ENCODE measurements around the gene TRIAP1.
"Not testable (repeated sequence)": the region's sequence is repeated elsewhere in the genome, so short reads cannot be mapped to it uniquely, and the experiment has no call there.

Gene TRIAP1

DNA sequence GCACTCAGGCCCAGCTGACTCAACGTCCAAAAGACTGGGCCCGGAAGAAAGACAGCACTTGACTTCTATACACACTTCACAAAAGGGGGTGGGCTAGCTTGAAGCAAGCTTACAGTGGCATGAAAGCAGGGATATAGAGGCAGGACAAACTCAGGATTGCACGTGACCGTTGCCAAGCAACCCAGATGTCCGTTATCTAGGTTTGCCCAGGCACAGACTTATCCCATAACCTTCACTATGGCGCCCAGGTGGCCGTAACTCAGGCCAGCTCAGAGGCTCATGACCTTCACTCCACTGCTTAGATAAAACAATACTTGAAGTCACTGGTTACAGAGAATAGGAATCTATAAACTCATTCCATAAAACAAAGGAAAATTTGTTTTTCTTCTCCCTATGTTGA is 41.4 kb upstream of the TRIAP1 start:
- H3K4me3 ChIP-seq (ENCODE audit: control insufficient read depth in 1 of 7, extremely low read depth in 1 of 7, insufficient read depth in 4 of 7, low read depth in 2 of 7, low read length in 6 of 7); H3K27ac ChIP-seq (ENCODE audit: insufficient read depth in 1 of 2, low read depth in 1 of 2, low read length in 2 of 2, poor library complexity in 1 of 2, severe bottlenecking in 2 of 2); H3K4me1 ChIP-seq (ENCODE audit: control extremely low read depth in 1 of 4, control insufficient read depth in 4 of 4, insufficient read depth in 4 of 4, low read length in 3 of 4); H3K27me3 ChIP-seq (replicated peaks in 2 of 5; ENCODE audit: control insufficient read depth in 4 of 5, insufficient read depth in 5 of 5, low read length in 4 of 5); H3K9me3 ChIP-seq (ENCODE audit: control extremely low read depth in 1 of 5, control insufficient read depth in 4 of 5, insufficient read depth in 2 of 5, low read depth in 1 of 5, low read length in 4 of 5); DNase-seq; POLR2A ChIA-PET: not testable (repeated sequence)
- WGBS (ENCODE audit: insufficient coverage): 100% methylated on average over 5 of the region's 7 CpGs
- H3K36me3 ChIP-seq (ENCODE audit: control insufficient read depth in 4 of 4, insufficient read depth in 4 of 4, low read length in 3 of 4): peaks cover 0 to 14% (median 3%) of the 10 kb centered on the region in 4 experiments
- CTCF ChIA-PET: interaction anchor here (1.8 kb wide), 1 partner anchor 17 kb away, joined by 6 read pairs; the partner anchor contains the start of gene SRSF9

DNA sequence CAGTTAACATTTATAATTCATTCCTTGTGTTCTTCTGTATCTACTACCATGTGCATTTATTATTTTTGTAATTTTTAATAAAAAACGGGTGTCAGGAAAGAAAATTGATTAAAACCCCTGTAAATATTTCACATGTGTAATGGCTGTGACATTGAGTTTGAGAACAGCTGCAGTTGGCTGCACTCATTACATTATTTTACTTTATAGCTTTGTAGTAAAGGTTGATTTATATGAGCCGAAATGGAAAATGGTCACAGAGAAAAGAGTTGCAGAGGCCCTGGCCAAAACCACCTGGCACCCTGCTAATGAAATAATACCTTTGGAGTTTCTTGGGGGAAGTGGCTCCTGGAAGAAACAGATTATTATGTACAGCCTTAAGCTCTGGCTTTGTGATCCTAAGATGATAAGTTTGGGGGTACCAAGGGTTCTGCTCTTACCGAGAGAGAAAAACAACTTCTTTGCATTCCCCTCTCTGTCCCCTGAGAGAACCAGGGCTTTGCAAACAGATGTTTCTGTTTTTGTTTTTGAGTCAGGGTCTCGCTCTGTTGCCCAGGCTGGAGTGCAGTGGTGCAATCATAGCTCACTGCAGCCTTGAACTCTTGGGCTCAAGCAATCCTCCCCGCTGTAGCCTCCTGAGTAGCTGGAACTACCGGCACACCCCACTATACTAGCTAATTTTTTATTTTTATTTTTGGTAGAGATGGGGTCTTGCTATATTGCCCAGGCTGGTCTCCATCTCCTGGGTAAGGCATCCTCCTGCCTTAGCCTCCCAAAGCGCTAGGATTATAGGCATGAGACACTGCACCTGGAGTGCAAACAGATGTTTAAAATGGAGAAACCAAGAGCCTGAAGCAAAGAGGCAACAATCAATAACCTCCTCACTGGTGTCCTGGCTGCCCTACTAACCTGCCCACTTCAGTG is 40.0 kb upstream of the TRIAP1 start:
- peaks cover 0 to 10% (median 3%) of the 10 kb centered on the region in 4 experiments for H3K36me3 ChIP-seq (ENCODE audit: control insufficient read depth in 4 of 4, insufficient read depth in 4 of 4, low read length in 3 of 4)
- no peaks in the 10 kb centered on the region for H3K9me3 ChIP-seq (ENCODE audit: control extremely low read depth in 1 of 5, control insufficient read depth in 4 of 5, insufficient read depth in 2 of 5, low read depth in 1 of 5, low read length in 4 of 5)
- no peaks in the 10 kb centered on the region for H3K27me3 ChIP-seq (replicated peaks in 2 of 5; ENCODE audit: control insufficient read depth in 4 of 5, insufficient read depth in 5 of 5, low read length in 4 of 5)
- ChIA-PET CTCF (interaction anchor here (0.8 to 1.5 kb wide), 3 partner anchors 9 to 46 kb away, joined by 3 to 4 read pairs (median 4); no protein-coding TSS in a partner anchor), POLR2A (no interaction called here)
- 100% methylated on average over 3 of the region's 7 CpGs for WGBS (ENCODE audit: insufficient coverage)
- no peak overlapping the region for H3K27ac ChIP-seq (ENCODE audit: insufficient read depth in 1 of 2, low read depth in 1 of 2, low read length in 2 of 2, poor library complexity in 1 of 2, severe bottlenecking in 2 of 2)
- no peak overlapping the region for H3K4me3 ChIP-seq (ENCODE audit: control insufficient read depth in 1 of 7, extremely low read depth in 1 of 7, insufficient read depth in 4 of 7, low read depth in 2 of 7, low read length in 6 of 7)
- no peak for DNase-seq
- peaks cover 0 to 4% (median 1%) of the 10 kb centered on the region in 4 experiments for H3K4me1 ChIP-seq (ENCODE audit: control extremely low read depth in 1 of 4, control insufficient read depth in 4 of 4, insufficient read depth in 4 of 4, low read length in 3 of 4)

DNA sequence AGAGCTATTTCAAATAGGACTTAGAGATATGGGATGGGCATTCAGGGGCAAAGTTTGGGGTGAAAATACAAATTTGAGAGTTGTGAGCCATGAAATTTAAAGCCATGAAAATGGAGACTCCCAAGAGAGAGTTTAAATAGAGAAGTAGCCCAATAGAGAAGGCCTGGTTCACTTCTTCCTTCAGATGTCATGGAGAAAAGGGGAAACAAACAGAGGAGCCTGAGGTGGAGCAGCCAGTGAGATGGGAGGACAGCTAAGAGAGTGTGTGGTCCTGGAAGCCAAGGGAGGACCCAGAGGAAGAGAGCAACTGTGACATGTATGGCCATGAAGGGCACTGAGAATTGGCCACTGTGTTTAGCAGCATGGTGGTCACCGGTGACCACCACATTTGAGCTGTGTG is 37.4 kb upstream of the TRIAP1 start:
- Histone ChIP-seq H3K27me3 (replicated peaks in 2 of 5; ENCODE audit: control insufficient read depth in 4 of 5, insufficient read depth in 5 of 5, low read length in 4 of 5) (no peaks in the 10 kb centered on the region), H3K9me3 (ENCODE audit: control extremely low read depth in 1 of 5, control insufficient read depth in 4 of 5, insufficient read depth in 2 of 5, low read depth in 1 of 5, low read length in 4 of 5) (no peaks in the 10 kb centered on the region), H3K4me1 (ENCODE audit: control extremely low read depth in 1 of 4, control insufficient read depth in 4 of 4, insufficient read depth in 4 of 4, low read length in 3 of 4) (peaks cover 0 to 6% (median 1%) of the 10 kb centered on the region in 4 experiments), H3K27ac (ENCODE audit: insufficient read depth in 1 of 2, low read depth in 1 of 2, low read length in 2 of 2, poor library complexity in 1 of 2, severe bottlenecking in 2 of 2) (peak overlapping the region in 1 of 2 experiments; percentile 56), H3K36me3 (ENCODE audit: control insufficient read depth in 4 of 4, insufficient read depth in 4 of 4, low read length in 3 of 4) (peaks cover 0 to 2% (median 0%) of the 10 kb centered on the region in 4 experiments), H3K4me3 (ENCODE audit: control insufficient read depth in 1 of 7, extremely low read depth in 1 of 7, insufficient read depth in 4 of 7, low read depth in 2 of 7, low read length in 6 of 7) (no peak overlapping the region)
- POLR2A ChIA-PET: interaction anchor here (0.7 kb wide), 2 partner anchors 282 to 609 kb away, joined by 3 to 4 read pairs; no protein-coding TSS in a partner anchor
- DNase-seq: peak in 1 of 3 donors; percentile 13
- CTCF ChIA-PET: interaction anchor here (0.8 to 6.5 kb wide), 4 partner anchors 11 to 19 kb away, joined by 3 to 57 read pairs (median 3); partner anchors contain the start of gene SRSF9
- 100% methylated on average over 1 of the region's 1 CpG for WGBS (ENCODE audit: insufficient coverage)

DNA sequence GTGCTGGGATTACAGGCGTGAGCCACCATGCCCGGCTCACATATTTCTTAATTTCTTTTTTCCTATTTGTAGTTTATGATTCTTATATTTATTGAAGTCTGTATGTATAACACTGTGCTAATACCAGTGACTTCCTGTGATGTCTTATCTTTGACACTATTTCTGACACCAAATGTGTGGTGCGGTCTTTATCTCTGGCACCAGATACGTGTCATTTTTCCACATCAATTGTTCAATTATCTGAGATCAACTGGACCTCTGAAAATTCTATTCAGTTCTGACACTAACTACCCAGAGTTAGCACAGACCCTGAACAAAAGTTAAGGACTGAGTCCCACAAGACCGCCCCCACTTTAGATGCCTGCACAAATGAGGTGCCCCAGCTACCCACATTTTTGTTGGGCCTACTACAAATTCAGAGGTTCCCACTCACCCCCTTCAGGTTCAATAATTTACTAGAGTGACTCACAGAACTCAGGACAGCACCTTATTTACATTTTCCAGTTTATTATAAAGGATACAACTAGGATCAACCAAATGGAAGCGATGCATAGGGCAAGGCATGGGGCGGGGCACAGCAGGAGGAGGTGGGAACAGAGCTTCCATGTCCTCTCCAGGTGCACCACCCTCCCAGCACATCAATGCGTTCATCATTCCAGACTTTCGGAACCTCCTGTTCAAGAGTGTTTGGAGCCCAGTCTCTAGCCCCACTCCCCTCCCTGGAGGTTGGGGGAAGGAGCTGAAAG is 35.0 kb upstream of the TRIAP1 start:
- Histone ChIP-seq H3K4me3 (ENCODE audit: control insufficient read depth in 1 of 7, extremely low read depth in 1 of 7, insufficient read depth in 4 of 7, low read depth in 2 of 7, low read length in 6 of 7) (no peak overlapping the region), H3K36me3 (ENCODE audit: control insufficient read depth in 4 of 4, insufficient read depth in 4 of 4, low read length in 3 of 4) (peaks cover 0 to 2% (median 0%) of the 10 kb centered on the region in 4 experiments), H3K27me3 (replicated peaks in 2 of 5; ENCODE audit: control insufficient read depth in 4 of 5, insufficient read depth in 5 of 5, low read length in 4 of 5) (no peaks in the 10 kb centered on the region), H3K9me3 (ENCODE audit: control extremely low read depth in 1 of 5, control insufficient read depth in 4 of 5, insufficient read depth in 2 of 5, low read depth in 1 of 5, low read length in 4 of 5) (no peaks in the 10 kb centered on the region), H3K27ac (ENCODE audit: insufficient read depth in 1 of 2, low read depth in 1 of 2, low read length in 2 of 2, poor library complexity in 1 of 2, severe bottlenecking in 2 of 2) (no peak overlapping the region), H3K4me1 (ENCODE audit: control extremely low read depth in 1 of 4, control insufficient read depth in 4 of 4, insufficient read depth in 4 of 4, low read length in 3 of 4) (peaks cover 0 to 9% (median 4%) of the 10 kb centered on the region in 4 experiments)
- WGBS (ENCODE audit: insufficient coverage): 96% methylated on average over 4 of the region's 9 CpGs
- ChIA-PET POLR2A (interaction anchor here (0.6 kb wide), 1 partner anchor 15 kb away, joined by 7 read pairs; the partner anchor contains the start of gene DYNLL1), CTCF (interaction anchor here (1.6 to 6.5 kb wide), 3 partner anchors 9 to 12 kb away, joined by 5 to 57 read pairs (median 8); partner anchors contain the start of gene SRSF9)
- peak in 2 of 3 donors; percentile 34 to 54 for DNase-seq

DNA sequence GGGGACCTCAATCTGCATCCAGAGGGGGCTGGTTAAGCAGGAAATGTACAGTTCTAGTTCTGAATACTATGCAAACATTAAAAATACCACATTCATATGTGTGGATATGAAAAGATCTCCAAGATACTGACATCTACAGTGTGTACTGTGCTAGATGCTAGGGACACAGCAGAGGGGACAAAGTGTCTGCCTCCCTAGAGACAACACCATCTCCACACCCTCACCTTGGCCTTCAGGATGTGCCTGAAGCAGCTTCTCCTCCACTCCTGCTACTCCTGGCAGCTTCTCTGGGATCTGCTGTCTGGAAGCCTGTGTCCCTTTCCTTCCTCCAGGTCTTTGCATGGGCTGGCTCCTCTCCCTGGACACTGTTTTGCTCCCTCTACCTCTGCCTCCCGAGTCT is 34.0 kb upstream of the TRIAP1 start:
- H3K27ac ChIP-seq (ENCODE audit: insufficient read depth in 1 of 2, low read depth in 1 of 2, low read length in 2 of 2, poor library complexity in 1 of 2, severe bottlenecking in 2 of 2): no peak overlapping the region
- peaks cover 0 to 16% (median 6%) of the 10 kb centered on the region in 4 experiments for H3K4me1 ChIP-seq (ENCODE audit: control extremely low read depth in 1 of 4, control insufficient read depth in 4 of 4, insufficient read depth in 4 of 4, low read length in 3 of 4)
- DNase-seq: no peak
- ChIA-PET POLR2A (no interaction called here), CTCF (interaction anchor here (0.9 to 6.5 kb wide), 4 partner anchors 10 to 22 kb away, joined by 3 to 57 read pairs (median 6); partner anchors contain the start of gene SRSF9)
- whole genome bisulfite sequencing (ENCODE audit: insufficient coverage): 100% methylated on average over 1 of the region's 1 CpG
- H3K27me3 ChIP-seq (replicated peaks in 2 of 5; ENCODE audit: control insufficient read depth in 4 of 5, insufficient read depth in 5 of 5, low read length in 4 of 5): no peaks in the 10 kb centered on the region
- peaks cover 0 to 2% (median 0%) of the 10 kb centered on the region in 4 experiments for H3K36me3 ChIP-seq (ENCODE audit: control insufficient read depth in 4 of 4, insufficient read depth in 4 of 4, low read length in 3 of 4)
- H3K4me3 ChIP-seq (ENCODE audit: control insufficient read depth in 1 of 7, extremely low read depth in 1 of 7, insufficient read depth in 4 of 7, low read depth in 2 of 7, low read length in 6 of 7): no peak overlapping the region
- H3K9me3 ChIP-seq (ENCODE audit: control extremely low read depth in 1 of 5, control insufficient read depth in 4 of 5, insufficient read depth in 2 of 5, low read depth in 1 of 5, low read length in 4 of 5): no peaks in the 10 kb centered on the region

DNA sequence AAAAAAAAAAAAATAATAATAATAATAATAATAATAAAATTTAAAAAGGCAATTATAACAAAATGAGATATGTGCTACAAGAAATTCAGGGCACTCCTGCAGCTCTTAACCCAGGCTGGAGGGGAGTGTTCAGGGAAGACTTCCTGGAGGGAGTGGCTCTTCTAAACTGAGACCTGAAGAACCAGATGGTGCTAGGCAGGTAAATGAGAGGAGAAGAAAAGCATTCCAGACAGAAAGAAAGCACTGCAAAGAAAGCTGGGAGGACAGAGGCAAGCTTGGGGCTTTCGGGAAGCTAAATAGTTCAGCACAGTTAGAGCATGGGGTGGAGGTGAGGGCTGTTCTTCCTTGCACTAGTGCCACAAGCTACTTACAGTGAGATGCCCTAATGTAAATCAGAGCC is 33.3 kb upstream of the TRIAP1 start:
- Histone ChIP-seq H3K4me1 (ENCODE audit: control extremely low read depth in 1 of 4, control insufficient read depth in 4 of 4, insufficient read depth in 4 of 4, low read length in 3 of 4) (peaks cover 0 to 22% (median 10%) of the 10 kb centered on the region in 4 experiments), H3K27me3 (replicated peaks in 2 of 5; ENCODE audit: control insufficient read depth in 4 of 5, insufficient read depth in 5 of 5, low read length in 4 of 5) (no peaks in the 10 kb centered on the region), H3K9me3 (ENCODE audit: control extremely low read depth in 1 of 5, control insufficient read depth in 4 of 5, insufficient read depth in 2 of 5, low read depth in 1 of 5, low read length in 4 of 5) (no peaks in the 10 kb centered on the region), H3K4me3 (ENCODE audit: control insufficient read depth in 1 of 7, extremely low read depth in 1 of 7, insufficient read depth in 4 of 7, low read depth in 2 of 7, low read length in 6 of 7) (no peak overlapping the region), H3K36me3 (ENCODE audit: control insufficient read depth in 4 of 4, insufficient read depth in 4 of 4, low read length in 3 of 4) (peaks cover 0 to 2% (median 0%) of the 10 kb centered on the region in 4 experiments), H3K27ac (ENCODE audit: insufficient read depth in 1 of 2, low read depth in 1 of 2, low read length in 2 of 2, poor library complexity in 1 of 2, severe bottlenecking in 2 of 2) (no peak overlapping the region)
- ChIA-PET CTCF (interaction anchor here (0.5 to 6.5 kb wide), 6 partner anchors 10 to 237 kb away, joined by 3 to 57 read pairs (median 5); partner anchors contain the start of gene SRSF9), POLR2A (no interaction called here)
- WGBS (ENCODE audit: insufficient coverage): 100% methylated on average over 1 of the region's 1 CpG
- no peak for DNase-seq

All from common myeloid progenitor, CD34-positive (primary cell).